ENCODE data around the gene SPP1.
"Not testable (repeated sequence)": the region's sequence is repeated elsewhere in the genome, so short reads cannot be mapped to it uniquely, and the experiment has no call there.

SPP1 gene

GRCh38 chr4:87975466-87975865, at the start of gene SPP1:
Gene SPP1, plus strand, starts transcription at chr4:87975714. Its CDS starts 1,182 bp downstream, at chr4:87976896.
- Histone ChIP-seq H3K9ac (ENCODE audit: low read length) (peak within 1 kb of the TSS; percentile 34), H3K4me3 (ENCODE audit: low read depth, low read length) (peak within 1 kb of the TSS; percentile 43), H3K4me1 (ENCODE audit: control insufficient read depth, insufficient read depth, low read length) (peaks cover 38% of the 10 kb centered on the region), H3K36me3 (ENCODE audit: control insufficient read depth, insufficient read depth, low read length) (peaks cover 5% of the 10 kb centered on the region; the same call in 1 of the 2 replicates), H3K27me3 (ENCODE audit: control insufficient read depth, insufficient read depth, low read length) (no peaks in the 10 kb centered on the region), H3K27ac (ENCODE audit: low read depth, low read length) (peak within 1 kb of the TSS; percentile 64; the same call in 1 of the 2 replicates), H3K9me3 (ENCODE audit: control insufficient read depth, insufficient read depth, low read depth, low read length) (no peaks in the 10 kb centered on the region)

DNA sequence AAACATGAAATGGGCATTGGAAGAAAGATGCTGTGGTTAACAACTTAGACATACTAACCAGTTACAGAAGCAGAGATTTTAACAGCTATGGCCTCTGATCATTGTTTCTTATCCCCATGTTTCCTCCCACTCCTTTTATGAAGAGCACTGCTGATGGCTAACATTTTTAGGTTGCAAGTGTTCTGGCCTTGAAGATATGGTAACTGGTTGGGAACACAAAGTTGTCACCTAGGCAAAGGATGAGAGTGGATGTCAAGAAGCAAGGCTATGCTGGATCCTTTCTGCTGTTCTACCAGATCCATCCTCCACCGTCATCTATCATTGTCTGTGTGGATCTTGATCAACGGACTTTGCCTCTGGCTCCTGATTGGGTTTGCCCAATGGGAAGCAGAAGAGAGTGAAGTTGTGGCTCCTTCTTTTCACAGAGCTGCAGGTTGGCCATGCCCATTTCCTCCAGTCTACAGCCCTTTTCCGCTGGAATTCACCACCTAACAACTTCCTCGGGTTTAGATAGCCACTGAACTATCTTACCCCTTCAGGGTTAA, 48.9 kb upstream of the SPP1 start:
- no peak overlapping the region for H3K9ac ChIP-seq (ENCODE audit: low read length)
- H3K36me3 ChIP-seq (ENCODE audit: control insufficient read depth, insufficient read depth, low read length) = peaks cover 10% of the 10 kb centered on the region
- no peaks in the 10 kb centered on the region for H3K9me3 ChIP-seq (ENCODE audit: control insufficient read depth, insufficient read depth, low read depth, low read length)
- no peak overlapping the region for H3K4me3 ChIP-seq (ENCODE audit: low read depth, low read length)
- H3K27me3 ChIP-seq (ENCODE audit: control insufficient read depth, insufficient read depth, low read length) = no peaks in the 10 kb centered on the region
- peaks cover under 1% of the 10 kb centered on the region; the same call in 1 of the 2 replicates for H3K4me1 ChIP-seq (ENCODE audit: control insufficient read depth, insufficient read depth, low read length)
- no peak overlapping the region for H3K27ac ChIP-seq (ENCODE audit: low read depth, low read length)

GRCh38 chr4:87930629-87931028, 44.9 kb upstream of the SPP1 start:
- Histone ChIP-seq H3K36me3 (ENCODE audit: control insufficient read depth, insufficient read depth, low read length) (peaks cover 7% of the 10 kb centered on the region), H3K9ac (ENCODE audit: low read length) (no peak overlapping the region), H3K4me3 (ENCODE audit: low read depth, low read length) (no peak overlapping the region), H3K4me1 (ENCODE audit: control insufficient read depth, insufficient read depth, low read length) (no peaks in the 10 kb centered on the region), H3K27me3 (ENCODE audit: control insufficient read depth, insufficient read depth, low read length) (no peaks in the 10 kb centered on the region), H3K27ac (ENCODE audit: low read depth, low read length) (no peak overlapping the region), H3K9me3 (ENCODE audit: control insufficient read depth, insufficient read depth, low read depth, low read length) (peaks cover 2% of the 10 kb centered on the region; the same call in 1 of the 2 replicates)

- Histone ChIP-seq H3K9ac (ENCODE audit: low read length) (no peak overlapping the region), H3K27ac (ENCODE audit: low read depth, low read length) (no peak overlapping the region), H3K36me3 (ENCODE audit: control insufficient read depth, insufficient read depth, low read length) (peaks cover 10% of the 10 kb centered on the region), H3K4me1 (ENCODE audit: control insufficient read depth, insufficient read depth, low read length) (no peaks in the 10 kb centered on the region), H3K4me3 (ENCODE audit: low read depth, low read length) (no peak overlapping the region), H3K27me3 (ENCODE audit: control insufficient read depth, insufficient read depth, low read length) (no peaks in the 10 kb centered on the region), H3K9me3 (ENCODE audit: control insufficient read depth, insufficient read depth, low read depth, low read length) (peaks cover 2% of the 10 kb centered on the region; the same call in 1 of the 2 replicates)
Measured at GRCh38 chr4:87931932-87932331, 43.6 kb upstream of the SPP1 start.

DNA sequence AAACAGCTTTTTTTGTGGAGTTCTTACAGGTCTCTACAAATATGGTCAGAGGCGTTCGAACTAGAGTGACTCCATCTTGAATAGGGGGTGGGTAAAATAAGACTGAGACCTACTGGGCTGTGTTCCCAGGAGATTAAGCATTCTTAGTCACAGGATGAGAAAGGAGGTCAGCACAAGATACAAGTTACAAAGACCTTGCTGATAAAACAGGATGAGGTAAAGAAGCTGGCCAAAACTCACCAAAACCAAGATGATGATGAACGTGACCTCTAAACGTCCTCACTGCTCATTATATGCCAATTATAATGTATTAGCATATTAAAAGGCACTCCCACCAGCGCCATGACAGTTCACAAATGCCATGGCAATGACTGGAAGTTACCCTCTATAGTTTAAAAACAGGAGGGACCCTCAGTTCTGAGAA, 42.8 kb upstream of the SPP1 start:
- peaks cover 10% of the 10 kb centered on the region for H3K36me3 ChIP-seq (ENCODE audit: control insufficient read depth, insufficient read depth, low read length)

GRCh38 chr4:87933337-87933736, 42.2 kb upstream of the SPP1 start:
- Histone ChIP-seq H3K36me3 (ENCODE audit: control insufficient read depth, insufficient read depth, low read length) (peaks cover 10% of the 10 kb centered on the region), H3K4me3 (ENCODE audit: low read depth, low read length) (no peak overlapping the region), H3K9ac (ENCODE audit: low read length) (no peak overlapping the region), H3K27me3 (ENCODE audit: control insufficient read depth, insufficient read depth, low read length) (no peaks in the 10 kb centered on the region), H3K4me1 (ENCODE audit: control insufficient read depth, insufficient read depth, low read length) (no peaks in the 10 kb centered on the region), H3K9me3 (ENCODE audit: control insufficient read depth, insufficient read depth, low read depth, low read length) (peaks cover 2% of the 10 kb centered on the region; the same call in 1 of the 2 replicates), H3K27ac (ENCODE audit: low read depth, low read length) (no peak overlapping the region)

More for the DNA sequence above, 42.8 kb upstream of the SPP1 start:
- Histone ChIP-seq H3K9me3 (ENCODE audit: control insufficient read depth, insufficient read depth, low read depth, low read length) (peaks cover 2% of the 10 kb centered on the region; the same call in 1 of the 2 replicates), H3K4me1 (ENCODE audit: control insufficient read depth, insufficient read depth, low read length) (no peaks in the 10 kb centered on the region), H3K27ac (ENCODE audit: low read depth, low read length) (no peak overlapping the region), H3K9ac (ENCODE audit: low read length) (no peak overlapping the region), H3K27me3 (ENCODE audit: control insufficient read depth, insufficient read depth, low read length) (no peaks in the 10 kb centered on the region), H3K4me3 (ENCODE audit: low read depth, low read length) (no peak overlapping the region)

DNA sequence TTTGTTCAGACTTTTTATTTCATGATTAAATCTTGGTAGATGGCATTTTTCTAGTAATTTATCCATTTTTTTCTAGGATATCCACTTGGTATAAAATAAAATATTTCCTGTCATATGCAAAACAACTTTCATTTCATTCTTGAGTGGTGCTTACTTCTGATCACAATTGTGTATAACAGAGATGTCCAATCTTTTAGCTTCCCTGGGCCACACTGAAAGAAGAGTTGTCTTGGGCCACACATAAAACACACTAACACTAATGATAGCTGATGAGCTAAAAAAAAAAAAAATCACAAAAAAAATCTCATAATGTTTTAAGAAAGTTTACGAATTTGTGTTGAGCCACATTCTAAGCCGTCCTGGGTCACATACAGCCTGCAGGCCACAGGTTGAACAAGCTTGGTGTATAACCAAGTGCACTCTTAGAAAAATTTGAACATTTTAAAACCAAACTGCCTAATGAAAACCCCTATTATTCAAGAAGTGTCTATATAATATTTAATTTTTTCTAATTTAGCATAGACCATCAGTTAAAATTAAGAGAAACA, 41.3 kb upstream of the SPP1 start:
- H3K9ac ChIP-seq (ENCODE audit: low read length) = no peak overlapping the region
- peaks cover 10% of the 10 kb centered on the region for H3K36me3 ChIP-seq (ENCODE audit: control insufficient read depth, insufficient read depth, low read length)
- H3K4me3 ChIP-seq (ENCODE audit: low read depth, low read length) = no peak overlapping the region
- peaks cover 2% of the 10 kb centered on the region; the same call in 1 of the 2 replicates for H3K9me3 ChIP-seq (ENCODE audit: control insufficient read depth, insufficient read depth, low read depth, low read length)
- no peaks in the 10 kb centered on the region for H3K4me1 ChIP-seq (ENCODE audit: control insufficient read depth, insufficient read depth, low read length)
- H3K27me3 ChIP-seq (ENCODE audit: control insufficient read depth, insufficient read depth, low read length) = no peaks in the 10 kb centered on the region
- H3K27ac ChIP-seq (ENCODE audit: low read depth, low read length) = no peak overlapping the region

GRCh38 chr4:87934973-87935372, 40.5 kb upstream of the SPP1 start:
- H3K27me3 ChIP-seq (ENCODE audit: control insufficient read depth, insufficient read depth, low read length) = no peaks in the 10 kb centered on the region
- H3K27ac ChIP-seq (ENCODE audit: low read depth, low read length) = no peak overlapping the region
- peaks cover 10% of the 10 kb centered on the region for H3K36me3 ChIP-seq (ENCODE audit: control insufficient read depth, insufficient read depth, low read length)
- H3K4me1 ChIP-seq (ENCODE audit: control insufficient read depth, insufficient read depth, low read length) = no peaks in the 10 kb centered on the region
- peak overlapping the region; percentile 47; the same call in 1 of the 2 replicates for H3K4me3 ChIP-seq (ENCODE audit: low read depth, low read length)
- H3K9ac ChIP-seq (ENCODE audit: low read length) = no peak overlapping the region
- H3K9me3 ChIP-seq (ENCODE audit: control insufficient read depth, insufficient read depth, low read depth, low read length) = peaks cover 2% of the 10 kb centered on the region; the same call in 1 of the 2 replicates

GRCh38 chr4:87935954-87936353, 39.6 kb upstream of the SPP1 start:
- not testable (repeated sequence) for H3K4me1 ChIP-seq (ENCODE audit: control insufficient read depth, insufficient read depth, low read length); H3K9me3 ChIP-seq (ENCODE audit: control insufficient read depth, insufficient read depth, low read depth, low read length); H3K27me3 ChIP-seq (ENCODE audit: control insufficient read depth, insufficient read depth, low read length)
- Histone ChIP-seq H3K9ac (ENCODE audit: low read length) (peak overlapping the region; percentile 48), H3K36me3 (ENCODE audit: control insufficient read depth, insufficient read depth, low read length) (peaks cover 10% of the 10 kb centered on the region), H3K4me3 (ENCODE audit: low read depth, low read length) (peak overlapping the region; percentile 47), H3K27ac (ENCODE audit: low read depth, low read length) (peak overlapping the region; percentile 10)

GRCh38 chr4:87937523-87937922, 38.0 kb upstream of the SPP1 start:
- Histone ChIP-seq H3K9ac (ENCODE audit: low read length) (peak overlapping the region; percentile 58), H3K4me3 (ENCODE audit: low read depth, low read length) (peak overlapping the region; percentile 44; the same call in 1 of the 2 replicates), H3K36me3 (ENCODE audit: control insufficient read depth, insufficient read depth, low read length) (peaks cover 10% of the 10 kb centered on the region), H3K4me1 (ENCODE audit: control insufficient read depth, insufficient read depth, low read length) (peaks cover 7% of the 10 kb centered on the region; the same call in 1 of the 2 replicates), H3K27ac (ENCODE audit: low read depth, low read length) (no peak overlapping the region), H3K27me3 (ENCODE audit: control insufficient read depth, insufficient read depth, low read length) (no peaks in the 10 kb centered on the region), H3K9me3 (ENCODE audit: control insufficient read depth, insufficient read depth, low read depth, low read length) (no peaks in the 10 kb centered on the region)

DNA sequence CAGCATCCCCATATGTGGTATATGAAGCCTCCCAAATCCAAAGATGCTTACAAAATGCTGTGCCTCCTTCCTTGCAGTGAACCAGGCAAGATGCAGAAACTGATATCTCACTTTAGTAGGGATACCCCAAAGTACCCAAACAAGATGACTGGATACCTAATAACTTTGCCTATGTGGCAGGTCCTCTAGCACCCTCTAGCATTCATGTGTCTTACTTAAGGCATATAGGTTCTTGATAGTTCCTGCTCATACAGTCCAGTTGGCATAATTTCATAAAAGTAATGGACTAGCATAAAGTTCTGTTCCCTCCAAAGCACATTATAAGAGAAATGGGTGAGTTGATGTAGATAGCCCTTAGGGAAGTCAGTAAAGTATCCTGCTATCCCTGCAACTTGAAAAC, 36.8 kb upstream of the SPP1 start:
- Histone ChIP-seq H3K4me1 (ENCODE audit: control insufficient read depth, insufficient read depth, low read length) (peaks cover 7% of the 10 kb centered on the region; the same call in 1 of the 2 replicates), H3K4me3 (ENCODE audit: low read depth, low read length) (no peak overlapping the region), H3K27me3 (ENCODE audit: control insufficient read depth, insufficient read depth, low read length) (no peaks in the 10 kb centered on the region), H3K36me3 (ENCODE audit: control insufficient read depth, insufficient read depth, low read length) (peaks cover 10% of the 10 kb centered on the region), H3K9ac (ENCODE audit: low read length) (no peak overlapping the region), H3K27ac (ENCODE audit: low read depth, low read length) (no peak overlapping the region), H3K9me3 (ENCODE audit: control insufficient read depth, insufficient read depth, low read depth, low read length) (no peaks in the 10 kb centered on the region)
